GM18520 (cell line): Measurements from ENCODE around the gene SLAIN2.
"Not testable (repeated sequence)": the region's sequence is repeated elsewhere in the genome, so short reads cannot be mapped to it uniquely, and the experiment has no call there.

ENCODE experiments used
- ATAC-seq: cut with Tn5 transposase; IDR thresholded peaks from one replicate; pipeline ENCODE4 v1.9.1; 2021; ENCODE audit not compliant: unreplicated experiment

SLAIN2 gene

GRCh38 chr4:48432017-48432416, 90.7 kb downstream of the SLAIN2 start:
- no peak for ATAC-seq

DNA sequence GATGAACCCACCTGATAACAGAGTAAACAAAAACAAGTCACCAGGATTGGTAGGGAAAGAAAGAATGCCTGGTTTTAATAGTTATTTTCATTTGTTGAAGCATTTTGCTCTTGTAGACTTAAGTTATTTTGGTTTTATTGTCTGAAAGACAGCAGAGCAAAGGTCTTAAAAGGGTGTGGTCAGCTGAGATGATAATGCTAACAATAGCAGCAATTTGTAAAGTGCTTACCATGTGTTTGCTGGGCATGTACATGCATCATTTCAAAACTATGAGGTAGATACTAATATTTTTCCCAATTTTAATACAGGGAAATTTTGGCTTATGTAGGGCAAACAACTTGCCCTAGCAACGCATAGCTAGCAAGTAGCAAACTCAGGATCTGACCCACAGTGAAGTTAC, 95.0 kb downstream of the SLAIN2 start:
- no peak for ATAC-seq

DNA sequence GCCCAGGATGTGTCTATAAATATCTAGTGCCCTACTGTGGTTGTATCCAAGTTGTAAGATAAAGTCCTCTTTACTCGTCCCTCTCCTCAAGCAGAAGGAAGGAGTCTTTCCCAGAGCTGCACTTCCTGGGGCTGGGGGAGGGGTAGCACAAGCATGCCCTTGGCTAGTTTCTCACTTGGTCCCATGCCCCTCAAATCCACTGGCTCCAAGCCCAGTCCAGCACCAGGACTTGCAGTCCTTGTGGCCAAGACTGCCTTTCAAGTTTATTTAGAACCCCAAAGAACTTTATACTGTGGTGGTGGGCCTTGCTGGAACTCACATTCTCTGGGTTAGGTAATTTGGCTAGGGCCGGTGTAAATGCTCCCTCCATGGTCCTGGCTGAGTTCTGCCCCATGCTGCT, 98.7 kb downstream of the SLAIN2 start:
- no peak for ATAC-seq

- ATAC-seq, result not testable (repeated sequence)
Measured at GRCh38 chr4:48440914-48441313, 99.6 kb downstream of the SLAIN2 start.

DNA sequence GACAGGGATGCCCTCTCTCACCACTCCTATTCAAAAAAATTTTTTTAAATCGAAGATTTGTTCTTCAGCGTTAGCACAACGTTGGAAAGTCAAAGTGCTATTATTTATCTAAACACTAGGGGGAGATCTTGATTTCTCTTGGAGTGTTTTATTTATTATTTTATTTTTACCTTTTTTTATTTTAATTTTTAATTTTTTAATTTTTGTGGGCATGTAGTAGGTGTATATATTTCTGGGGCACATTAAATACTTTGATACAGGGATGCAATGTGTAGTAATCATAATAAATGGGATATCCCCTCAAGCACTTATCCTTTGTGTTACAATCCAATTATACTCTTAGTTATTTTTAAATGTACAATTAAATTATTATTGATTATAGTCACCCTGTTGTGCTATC, 104.4 kb downstream of the SLAIN2 start:
- ATAC-seq, result no peak

DNA sequence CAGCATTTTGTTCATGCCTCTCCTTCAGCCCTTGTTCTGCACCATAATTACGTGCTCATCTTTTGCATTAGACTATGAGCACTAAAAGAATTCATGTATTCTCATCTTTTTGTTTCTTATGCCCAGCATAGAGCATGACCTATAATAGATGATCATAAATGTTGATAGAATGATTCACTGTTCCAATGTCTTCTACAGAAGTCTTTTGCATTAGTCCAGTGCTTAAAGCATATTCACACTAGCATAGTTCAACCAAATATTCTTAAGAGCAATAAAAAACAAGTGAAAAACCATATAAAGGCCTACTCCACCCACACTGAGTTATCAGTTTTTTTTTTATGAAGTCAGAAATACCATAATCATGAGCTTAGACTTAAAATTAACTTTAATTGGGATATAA, 105.3 kb downstream of the SLAIN2 start:
- no peak for ATAC-seq

- ATAC-seq, result no peak
Measured at GRCh38 chr4:48449151-48449550, 107.8 kb downstream of the SLAIN2 start.

GRCh38 chr4:48450740-48451139, 109.4 kb downstream of the SLAIN2 start:
- ATAC-seq, result no peak

DNA sequence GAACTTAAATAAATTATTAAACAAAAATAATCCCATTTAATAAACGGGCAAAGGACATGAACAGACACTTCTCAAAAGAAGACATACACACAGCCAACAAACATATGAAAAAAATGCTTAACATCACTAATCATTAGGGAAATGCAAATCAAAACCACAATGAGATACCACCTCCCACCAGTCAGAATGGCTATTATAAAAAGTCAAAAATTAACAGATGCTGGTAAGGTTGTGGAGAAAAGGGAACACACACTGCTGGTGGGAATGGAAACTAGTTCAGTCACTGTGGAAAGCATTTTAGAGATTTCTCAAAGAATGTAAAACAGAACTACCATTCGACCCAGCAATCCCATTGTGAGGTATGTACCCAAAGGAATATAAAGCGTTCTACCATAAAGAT, 110.3 kb downstream of the SLAIN2 start:
- ATAC-seq, result not testable (repeated sequence)

GRCh38 chr4:48454591-48454990, 113.3 kb downstream of the SLAIN2 start:
- ATAC-seq, result no peak

DNA sequence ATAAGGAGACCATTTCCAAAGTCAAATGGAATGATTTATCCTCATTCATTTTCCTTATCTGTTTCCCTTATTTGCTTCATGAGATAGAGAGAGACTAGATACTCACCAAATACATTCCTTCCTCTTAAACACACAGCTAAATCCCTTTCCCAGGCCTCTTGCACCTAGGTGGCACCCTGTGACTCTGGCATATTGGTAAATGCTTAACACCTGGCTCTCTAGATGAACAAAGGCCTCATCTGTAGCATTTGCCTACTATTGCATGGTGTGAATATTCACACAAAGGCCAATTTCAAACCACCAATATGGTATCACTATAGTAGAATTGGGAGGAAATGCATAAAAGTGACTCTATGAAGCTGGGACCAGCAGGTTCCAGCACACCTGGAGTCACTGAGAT, 119.7 kb downstream of the SLAIN2 start:
- no peak for ATAC-seq

- ATAC-seq, result no peak
Measured at GRCh38 chr4:48462363-48462762, 121.0 kb downstream of the SLAIN2 start.

DNA sequence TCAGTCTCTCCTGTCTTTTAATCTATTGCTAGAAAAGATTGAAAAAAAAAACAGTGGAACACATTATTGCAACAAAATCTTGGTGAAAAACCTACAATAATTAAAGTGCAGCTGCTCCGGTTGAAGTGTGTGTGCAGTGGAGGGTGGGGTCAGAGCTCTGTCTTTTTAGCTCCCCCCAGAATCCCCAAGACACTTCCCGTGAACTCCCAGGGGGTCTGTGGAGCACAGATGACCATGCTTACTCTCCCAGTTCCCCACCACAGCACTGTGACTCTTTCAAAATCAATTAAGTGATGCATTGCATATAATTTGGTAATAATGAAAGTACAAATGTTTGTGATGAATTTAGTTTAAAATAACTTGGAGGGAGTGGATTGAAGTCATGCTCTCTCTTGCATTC, 126.1 kb downstream of the SLAIN2 start:
- no peak for ATAC-seq

DNA sequence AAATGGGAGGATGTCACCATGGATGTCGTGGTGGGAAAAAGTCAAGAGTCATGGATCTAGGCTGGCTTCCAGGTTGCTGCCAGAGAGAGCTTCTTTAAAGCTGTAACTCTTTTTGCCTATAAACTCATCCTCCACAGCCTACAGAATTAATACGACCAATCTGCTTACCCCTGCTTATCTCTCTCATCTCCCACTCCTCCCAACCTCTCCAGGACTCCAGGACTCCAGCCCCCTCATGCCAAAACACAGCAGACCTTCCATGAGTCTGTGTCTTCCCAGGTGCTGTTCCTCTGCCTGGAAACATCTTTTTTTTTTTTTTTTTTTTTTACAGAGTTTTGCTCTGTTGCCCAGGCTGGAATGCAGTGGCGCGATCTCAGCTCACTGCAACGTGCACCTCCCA, 126.6 kb downstream of the SLAIN2 start:
- ATAC-seq, result no peak

- ATAC-seq, result no peak
Measured at GRCh38 chr4:48470137-48470536, 128.8 kb downstream of the SLAIN2 start.

DNA sequence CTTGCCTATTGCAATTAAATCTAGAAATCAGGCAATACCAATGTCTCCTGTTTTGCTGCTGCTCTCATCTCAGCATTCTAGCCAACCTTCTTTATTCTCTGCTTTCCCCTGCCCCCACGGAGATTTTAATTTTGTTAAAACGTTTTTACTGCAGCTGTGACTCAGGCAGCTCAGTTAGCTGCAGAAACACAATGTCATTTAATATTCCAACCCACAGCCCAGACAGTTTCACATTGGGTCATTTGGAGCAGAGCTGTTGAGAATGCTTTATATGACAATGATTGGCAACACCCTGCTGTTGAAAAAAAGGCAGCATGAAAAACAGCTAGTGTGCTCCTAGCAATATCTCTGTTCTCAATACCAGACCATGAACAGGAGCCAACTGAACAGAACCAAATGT, 129.2 kb downstream of the SLAIN2 start:
- no peak for ATAC-seq

DNA sequence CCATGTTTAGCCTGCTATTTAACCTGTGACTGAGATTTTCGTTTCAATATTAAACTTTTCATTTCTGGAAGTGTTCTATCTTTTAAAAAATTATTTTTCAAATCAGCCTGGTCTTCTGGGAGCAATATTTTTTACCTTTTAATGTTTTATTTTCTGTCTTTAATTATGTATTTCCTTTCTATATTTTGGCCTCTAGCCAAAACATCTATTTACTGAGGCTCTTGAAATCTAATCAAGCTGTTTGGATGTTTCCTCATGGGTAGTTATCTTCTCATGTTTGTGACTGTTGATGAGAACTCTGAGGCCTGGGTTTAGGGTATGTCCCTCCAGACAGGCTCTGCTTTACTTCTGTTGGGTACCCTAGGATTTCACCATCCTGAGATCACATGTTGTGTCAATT, 131.5 kb downstream of the SLAIN2 start:
- ATAC-seq, result no peak

DNA sequence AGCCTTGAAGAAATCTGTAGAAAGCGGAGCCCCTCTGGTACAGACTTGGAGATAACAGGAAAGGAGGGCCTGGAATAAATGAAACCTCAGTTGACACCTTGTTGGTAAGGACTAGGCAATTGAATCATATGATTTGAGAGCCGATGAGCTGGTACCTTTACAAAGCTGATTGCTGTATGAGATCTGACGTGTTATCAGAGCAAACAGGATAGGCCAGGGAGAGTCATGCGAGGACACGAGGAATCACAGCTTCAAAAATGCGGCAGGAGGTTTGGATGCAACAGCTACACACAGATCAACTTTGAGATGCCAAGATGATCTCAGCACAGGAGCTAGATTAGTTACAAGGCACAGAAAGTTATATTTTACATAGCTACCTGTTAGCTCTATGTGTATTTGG, 134.4 kb downstream of the SLAIN2 start:
- ATAC-seq, result no peak
